Cardiac muscle cell (in vitro differentiated cells and primary cell): ENCODE results near the gene ACTN4. TPM values are rescaled to one million over a fixed set of nuclear protein-coding genes. Genes with fewer than 3 reads are reported as not detected.

Experiments
- DNase-seq, 2 donors: peaks; one replicate each; pipeline versions ENCODE4 v3.0.0 to v3.0.0-alpha.2; 2010 to 2017; ENCODE audit warnings: low read depth in 1 of 2, low spot score in 1 of 2
- H3K27ac ChIP-seq: fragments of 200-600 bp; sonication (generic); 2 replicates; pipeline ENCODE4 v1.5.1; 2016
- H3K27me3 ChIP-seq: fragments of 200-600 bp; sonication (generic); 2 replicates; pipeline ENCODE4 v1.6.0; 2016; ENCODE audit warnings: control low read depth
- H3K36me3 ChIP-seq: fragments of 200-600 bp; sonication (generic); 2 replicates; pipeline ENCODE4 v1.5.1; 2016; ENCODE audit warnings: control low read depth
- H3K4me1 ChIP-seq: fragments of 200-600 bp; sonication (generic); 2 replicates; pipeline ENCODE4 v1.8.1; 2017; ENCODE audit warnings: low read depth, mild to moderate bottlenecking, mixed run types
- H3K4me3 ChIP-seq: fragments of 200-600 bp; sonication (generic); 2 replicates; pipeline ENCODE4 v1.5.1; 2016; ENCODE audit warnings: mild to moderate bottlenecking
- H3K9me3 ChIP-seq: fragments of 200-600 bp; sonication (generic); 2 replicates; pipeline ENCODE4 v1.5.1; 2017; ENCODE audit warnings: low read depth, mild to moderate bottlenecking, control low read depth
- CTCF ChIP-seq: IDR thresholded peaks from 2 replicates; pipeline ENCODE4 v1.5.1; 2012; ENCODE audit warnings: low read depth, mild to moderate bottlenecking, low read length
- polyA plus RNA-seq: library from polyadenylated mRNA; unstranded; fragments of >200 nt; fragmentation: Nextera tagmentation; extraction: Ambion mirVana; gene quantifications from 2 replicates; pipeline ENCODE4 v1.2.1, GENCODE V29; 2016
- total RNA-seq: library from RNA; depleted of rRNA; stranded (reverse); fragments of >200 nt; gene quantifications from 2 replicates; pipeline ENCODE4 v1.2.3, GENCODE V29; 2016

Gene ACTN4
- total and polyA plus RNA-seq, 2 experiments from 2014 or later, result 77.4 to 465 TPM

- Histone ChIP-seq H3K27me3 (no peaks in the 10 kb centered on the region), H3K4me3 (no peak overlapping the region), H3K9me3 (no peaks in the 10 kb centered on the region), H3K27ac (peak overlapping the region; percentile 73), H3K4me1 (peaks cover 12% of the 10 kb centered on the region), H3K36me3 (peaks cover 37% of the 10 kb centered on the region)
- DNase-seq, result no peak
- TF ChIP-seq CTCF, result no peak
Observed at GRCh38 chr19:38717051-38717450, 69.6 kb downstream of the ACTN4 start.

- TF ChIP-seq CTCF, result no peak
- Histone ChIP-seq H3K27me3 (no peaks in the 10 kb centered on the region), H3K9me3 (no peaks in the 10 kb centered on the region), H3K4me3 (no peak overlapping the region), H3K36me3 (peaks cover 34% of the 10 kb centered on the region), H3K27ac (peak overlapping the region; percentile 90), H3K4me1 (peaks cover 15% of the 10 kb centered on the region)
- DNase-seq, result no peak
Observed at GRCh38 chr19:38717855-38718254, 70.4 kb downstream of the ACTN4 start.

GRCh38 chr19:38718747-38719543, 71.5 kb downstream of the ACTN4 start:
- no peaks in the 10 kb centered on the region for H3K9me3 ChIP-seq
- peaks cover 39% of the 10 kb centered on the region for H3K36me3 ChIP-seq
- H3K4me1 ChIP-seq, result peaks cover 15% of the 10 kb centered on the region
- TF ChIP-seq CTCF, result peak; percentile 63
- peak overlapping the region; percentile 90 for H3K27ac ChIP-seq
- H3K4me3 ChIP-seq, result no peak overlapping the region
- H3K27me3 ChIP-seq, result no peaks in the 10 kb centered on the region
- DNase-seq, result peak; percentile 59 to 70

GRCh38 chr19:38719761-38720558, 72.5 kb downstream of the ACTN4 start:
- Histone ChIP-seq H3K4me3 (no peak overlapping the region), H3K36me3 (peaks cover 46% of the 10 kb centered on the region), H3K27ac (peak overlapping the region; percentile 90), H3K9me3 (no peaks in the 10 kb centered on the region), H3K4me1 (peaks cover 15% of the 10 kb centered on the region), H3K27me3 (no peaks in the 10 kb centered on the region)
- TF ChIP-seq CTCF, result no peak
- no peak for DNase-seq

GRCh38 chr19:38720559-38721236, 73.2 kb downstream of the ACTN4 start:
- DNase-seq, result no peak
- H3K36me3 ChIP-seq, result peaks cover 51% of the 10 kb centered on the region
- no peaks in the 10 kb centered on the region for H3K27me3 ChIP-seq
- H3K27ac ChIP-seq, result peak overlapping the region; percentile 90
- H3K4me1 ChIP-seq, result peaks cover 15% of the 10 kb centered on the region
- H3K4me3 ChIP-seq, result no peak overlapping the region
- no peaks in the 10 kb centered on the region for H3K9me3 ChIP-seq
- TF ChIP-seq CTCF, result no peak
